H9 (cell line): ENCODE results near the gene TMCO4. TPM values are rescaled to one million over a fixed set of nuclear protein-coding genes. Genes with fewer than 3 reads are reported as not detected.

Source experiments
- DNase-seq: peaks from one replicate; pipeline ENCODE4 v3.0.0-alpha.2; 2017
- H2AFZ ChIP-seq: one replicate; pipeline ENCODE4 v1.6.1; 2013; ENCODE audit warnings: mild to moderate bottlenecking, low read length, control low read depth, moderate library complexity
- H2AK5ac ChIP-seq: 2 replicates; pipeline ENCODE4 v1.6.1; 2013; ENCODE audit warnings: low read length, control low read depth, mixed read lengths; ENCODE audit not compliant: insufficient read length
- H2BK120ac ChIP-seq: one replicate; pipeline ENCODE4 v1.6.1; 2013; ENCODE audit warnings: low read depth, mild to moderate bottlenecking, low read length, control low read depth, inconsistent platforms; ENCODE audit not compliant: poor library complexity, severe bottlenecking
- H2BK12ac ChIP-seq: 2 replicates; pipeline ENCODE4 v1.6.1; 2013; ENCODE audit warnings: low read length, control low read depth, mixed read lengths, low read depth; ENCODE audit not compliant: insufficient read length
- H2BK15ac ChIP-seq: 2 replicates; pipeline ENCODE4 v1.6.1; 2013; ENCODE audit warnings: low read depth, low read length, control low read depth
- H2BK20ac ChIP-seq: one replicate; pipeline ENCODE4 v1.6.1; 2013; ENCODE audit warnings: low read depth, mild to moderate bottlenecking, low read length, control low read depth, inconsistent platforms; ENCODE audit not compliant: poor library complexity, severe bottlenecking
- H2BK5ac ChIP-seq: 2 replicates; pipeline ENCODE4 v1.6.1; 2013; ENCODE audit warnings: low read length, control low read depth, mixed read lengths; ENCODE audit not compliant: insufficient read length
- H3K14ac ChIP-seq: 2 replicates; pipeline ENCODE4 v1.6.1; 2013; ENCODE audit warnings: low read length, control low read depth; ENCODE audit not compliant: insufficient read depth
- H3K18ac ChIP-seq: 2 replicates; pipeline ENCODE4 v1.6.1; 2013; ENCODE audit warnings: low read depth, mild to moderate bottlenecking, mixed read lengths, low read length, control low read depth; ENCODE audit not compliant: insufficient read length
- H3K23ac ChIP-seq: 2 replicates; pipeline ENCODE4 v1.6.1; 2013; ENCODE audit warnings: low read length, control low read depth, mixed read lengths, low read depth; ENCODE audit not compliant: insufficient read length
- H3K23me2 ChIP-seq: 2 replicates; pipeline ENCODE4 v1.6.1; 2013; ENCODE audit warnings: low read depth, mild to moderate bottlenecking, mixed read lengths, low read length, control low read depth; ENCODE audit not compliant: insufficient read length, poor library complexity, severe bottlenecking
- H3K27ac ChIP-seq: 2 replicates; pipeline ENCODE4 v1.5.1; 2013; ENCODE audit warnings: low read length, control low read depth, mixed read lengths, low read depth; ENCODE audit not compliant: insufficient read length
- H3K27me3 ChIP-seq: 2 replicates; pipeline ENCODE4 v1.6.1; 2013; ENCODE audit warnings: low read length, control low read depth, inconsistent platforms; ENCODE audit not compliant: insufficient read depth
- H3K4ac ChIP-seq: 2 replicates; pipeline ENCODE4 v1.6.1; 2013; ENCODE audit warnings: low read depth, mild to moderate bottlenecking, control low read depth, inconsistent platforms, low read length, moderate library complexity
- H3K4me1 ChIP-seq: 2 replicates; pipeline ENCODE4 v1.6.1; 2013; ENCODE audit warnings: low read length, control low read depth, inconsistent platforms; ENCODE audit not compliant: insufficient read depth
- H3K4me2 ChIP-seq: 2 replicates; pipeline ENCODE4 v1.6.1; 2013; ENCODE audit warnings: low read length, control low read depth, mixed read lengths; ENCODE audit not compliant: insufficient read length, insufficient read depth
- H3K56ac ChIP-seq: 2 replicates; pipeline ENCODE4 v1.6.1; 2013; ENCODE audit warnings: low read depth, mild to moderate bottlenecking, mixed read lengths, low read length, control low read depth; ENCODE audit not compliant: insufficient read length
- H3K79me1 ChIP-seq: 2 replicates; pipeline ENCODE4 v1.6.1; 2013; ENCODE audit warnings: low read depth, mild to moderate bottlenecking, moderate library complexity, low read length, control low read depth, inconsistent platforms; ENCODE audit not compliant: insufficient read depth, poor library complexity, severe bottlenecking
- H3K79me2 ChIP-seq: 2 replicates; pipeline ENCODE4 v1.6.1; 2013; ENCODE audit warnings: low read length, control low read depth, inconsistent platforms; ENCODE audit not compliant: insufficient read depth
- H3K9ac ChIP-seq: 2 replicates; pipeline ENCODE4 v1.6.1; 2013; ENCODE audit warnings: low read length, control low read depth, mixed read lengths; ENCODE audit not compliant: insufficient read length; ENCODE audit errors: extremely low read depth
- H3K9me3 ChIP-seq: one replicate; pipeline ENCODE4 v1.6.1; 2013; ENCODE audit warnings: low read depth, low read length, inconsistent platforms; ENCODE audit not compliant: control insufficient read depth
- H3T11ph ChIP-seq: one replicate; pipeline ENCODE4 v1.6.1; 2013; ENCODE audit warnings: mild to moderate bottlenecking, low read length, control low read depth, inconsistent platforms
- H4K20me1 ChIP-seq: one replicate; pipeline ENCODE4 v1.6.1; 2013; ENCODE audit not compliant: control insufficient read depth, insufficient read length, insufficient read depth
- H4K5ac ChIP-seq: 2 replicates; pipeline ENCODE4 v1.6.1; 2013; ENCODE audit warnings: low read depth, mild to moderate bottlenecking, mixed read lengths, low read length, control low read depth; ENCODE audit not compliant: insufficient read length
- H4K8ac ChIP-seq: replicated peaks from 2 replicates; pipeline ENCODE4 v1.6.1; 2013; ENCODE audit warnings: low read length, control low read depth, mixed read lengths, low read depth; ENCODE audit not compliant: insufficient read length
- H4K91ac ChIP-seq: 2 replicates; pipeline ENCODE4 v1.6.1; 2013; ENCODE audit warnings: low read depth, mild to moderate bottlenecking, moderate library complexity, mixed read lengths, low read length, control low read depth; ENCODE audit not compliant: insufficient read length
- H3K27ac Mint-ChIP-seq, 3 experiments: 2 replicates in 2 of 3; 3 replicates in 1 of 3; pipeline ENCODE4 v1.8.0; 2020 to 2021; ENCODE audit warnings: mixed read lengths in 3 of 3, mild to moderate bottlenecking in 1 of 3, moderate library complexity in 1 of 3
- H3K27me3 Mint-ChIP-seq: 2 replicates; pipeline ENCODE4 v1.8.0; 2021; ENCODE audit warnings: low read depth, mild to moderate bottlenecking, moderate library complexity, mixed read lengths
- H3K36me3 Mint-ChIP-seq, 3 experiments: 2 replicates in 2 of 3; 3 replicates in 1 of 3; pipeline ENCODE4 v1.8.0; 2020 to 2021; ENCODE audit warnings: low read depth in 3 of 3, mixed read lengths in 3 of 3; ENCODE audit not compliant: insufficient read depth in 1 of 3
- H3K4me1 Mint-ChIP-seq, 2 experiments: 2 replicates each; pipeline ENCODE4 v1.8.0; 2020; ENCODE audit warnings: mixed read lengths in 2 of 2
- H3K4me3 Mint-ChIP-seq, 2 experiments: 2 replicates in 1 of 2; 3 replicates in 1 of 2; pipeline ENCODE4 v1.8.0; 2020 to 2021; ENCODE audit warnings: mild to moderate bottlenecking in 2 of 2, mixed read lengths in 2 of 2, moderate library complexity in 1 of 2
- H3K9me3 Mint-ChIP-seq, 2 experiments: 2 replicates in 1 of 2; 3 replicates in 1 of 2; pipeline ENCODE4 v1.8.0; 2020; ENCODE audit warnings: mild to moderate bottlenecking in 2 of 2, mixed read lengths in 2 of 2, moderate library complexity in 1 of 2
- WGBS: extraction: QIAGEN DNeasy Blood & Tissue Kit; methylation state at CpG from one replicate; pipeline ENCODE4 v1.1.7; 2013; ENCODE audit warnings: missing lambda C conversion rate, low lambda C conversion rate, mixed read lengths; ENCODE audit not compliant: insufficient read length; ENCODE audit errors: extremely low coverage; 5-methylcytosine and 5-hydroxymethylcytosine counted together
- total RNA-seq: library from RNA; stranded (reverse); gene quantifications from 2 replicates; pipeline ENCODE4 v1.2.1, GENCODE V29; 2021
- TF ChIP-seq, protein P1 (sequence below): fragments of 200-600 bp; sonication (generic); conservative IDR thresholded peaks from 3 replicates; pipeline ENCODE4 v1.8.0; 2021; ENCODE audit warnings: antibody characterized with exemption, mild to moderate bottlenecking

The TMCO4 gene
- total RNA-seq, 1 experiment from 2014 or later = 4.0 TPM

DNA sequence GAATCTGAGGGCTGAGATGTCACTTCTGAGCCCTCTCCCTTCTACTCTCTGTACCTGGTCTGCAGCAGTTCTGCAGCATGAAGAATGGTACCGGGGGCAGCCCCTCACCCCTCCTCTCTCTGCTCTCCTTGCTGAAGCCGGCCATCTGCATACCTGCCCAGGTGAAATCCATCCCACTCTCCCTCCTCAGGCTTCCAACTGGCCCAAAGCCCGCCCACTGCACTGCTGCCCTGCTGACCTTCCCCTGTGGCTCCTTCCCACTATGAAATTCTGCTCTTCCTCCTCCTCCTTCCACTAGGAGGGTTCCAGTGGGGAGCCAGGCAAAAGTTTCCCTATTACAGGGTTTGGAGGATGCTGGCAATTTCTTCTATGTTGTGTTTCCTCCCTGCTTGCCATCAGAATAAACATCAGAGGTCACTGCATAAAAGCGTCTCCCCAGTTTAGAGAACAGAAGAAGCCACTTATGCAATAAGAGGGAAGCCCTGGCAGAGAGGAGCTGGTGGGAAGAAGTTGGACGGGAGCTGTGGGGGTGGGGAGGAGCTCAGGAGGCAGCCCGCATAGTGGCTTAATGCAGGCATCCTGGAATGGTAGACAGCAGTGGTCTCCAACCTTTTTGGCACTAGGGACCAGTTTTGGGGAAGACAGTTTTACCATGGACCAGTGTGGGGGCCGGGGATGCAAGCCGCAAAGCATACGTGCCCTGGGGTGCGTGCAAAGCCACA, 30.3 kb downstream of the TMCO4 start:
- Histone ChIP-seq H3K27ac (no peak overlapping the region), H3K56ac (no peak overlapping the region), H4K5ac (no peak overlapping the region), H3K27me3 (no peaks in the 10 kb centered on the region), H2BK5ac (no peak overlapping the region), H2BK120ac (no peak overlapping the region), H3T11ph (no peak overlapping the region), H3K79me2 (no peaks in the 10 kb centered on the region), H2AFZ (no peak overlapping the region), H2BK12ac (no peak overlapping the region), H3K4me2 (no peak overlapping the region), H3K9me3 (no peaks in the 10 kb centered on the region), H3K4me1 (peaks cover 6% of the 10 kb centered on the region; the same call in 1 of the 2 replicates), H2BK15ac (no peak overlapping the region), H3K18ac (no peak overlapping the region), H3K23ac (no peak overlapping the region), H2BK20ac (no peak overlapping the region), H2AK5ac (no peak overlapping the region), H3K23me2 (no peaks in the 10 kb centered on the region), H3K14ac (no peak overlapping the region), H4K91ac (no peak overlapping the region), H4K8ac (no peak overlapping the region), H4K20me1 (peaks cover 2% of the 10 kb centered on the region), H3K9ac (no peak overlapping the region), H3K79me1 (no peaks in the 10 kb centered on the region), H3K4ac (no peak overlapping the region)
- no peak overlapping the region; a peak in 1 of 5 replicates for H3K4me3 Mint-ChIP-seq
- DNase-seq = peak; percentile 51
- H3K36me3 Mint-ChIP-seq = no peaks in the 10 kb centered on the region
- TF ChIP-seq, protein P1, sequence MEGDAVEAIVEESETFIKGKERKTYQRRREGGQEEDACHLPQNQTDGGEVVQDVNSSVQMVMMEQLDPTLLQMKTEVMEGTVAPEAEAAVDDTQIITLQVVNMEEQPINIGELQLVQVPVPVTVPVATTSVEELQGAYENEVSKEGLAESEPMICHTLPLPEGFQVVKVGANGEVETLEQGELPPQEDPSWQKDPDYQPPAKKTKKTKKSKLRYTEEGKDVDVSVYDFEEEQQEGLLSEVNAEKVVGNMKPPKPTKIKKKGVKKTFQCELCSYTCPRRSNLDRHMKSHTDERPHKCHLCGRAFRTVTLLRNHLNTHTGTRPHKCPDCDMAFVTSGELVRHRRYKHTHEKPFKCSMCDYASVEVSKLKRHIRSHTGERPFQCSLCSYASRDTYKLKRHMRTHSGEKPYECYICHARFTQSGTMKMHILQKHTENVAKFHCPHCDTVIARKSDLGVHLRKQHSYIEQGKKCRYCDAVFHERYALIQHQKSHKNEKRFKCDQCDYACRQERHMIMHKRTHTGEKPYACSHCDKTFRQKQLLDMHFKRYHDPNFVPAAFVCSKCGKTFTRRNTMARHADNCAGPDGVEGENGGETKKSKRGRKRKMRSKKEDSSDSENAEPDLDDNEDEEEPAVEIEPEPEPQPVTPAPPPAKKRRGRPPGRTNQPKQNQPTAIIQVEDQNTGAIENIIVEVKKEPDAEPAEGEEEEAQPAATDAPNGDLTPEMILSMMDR = no peak
- H3K9me3 Mint-ChIP-seq = no peaks in the 10 kb centered on the region
- H3K27me3 Mint-ChIP-seq = peaks cover 36% of the 10 kb centered on the region
- H3K27ac Mint-ChIP-seq = 0 out of 7 replicates have a peak overlapping the region, but pooled peaks of 1 of the 3 experiments have one; percentile 8
- peaks cover 26 to 37% of the 10 kb centered on the region in 2 experiments for H3K4me1 Mint-ChIP-seq
- WGBS = no CpG with 5 or more reads among the region's 10 CpGs
